Left colon (tissue), 2 donors: ENCODE data around the gene SDHAF4. TPM values are rescaled to one million over a fixed set of nuclear protein-coding genes. Genes with fewer than 3 reads are reported as not detected.

Experiments
- total RNA-seq, 2 donors: library from RNA; stranded (reverse); fragmentation: NEBNext Ultra II Directional; extraction: Animal tissue kit (Norgen Biotek cat#: 25700); gene quantifications; one replicate each; pipeline ENCODE4 v1.2.1, GENCODE V29; 2021
- donor health status: DM: no; HTN: no; CAD: no.
- donor health status: DM: yes; HTN: yes; CAD: no.

Gene SDHAF4
- total RNA-seq, 2 donors from 2014 or later, result 9.1 to 9.7 TPM

Other genes starting within 250 kb of the SDHAF4 start
- gene FAM135A, start 153.4 kb upstream of the SDHAF4 start, total RNA-seq, result 10 to 100 TPM; 54.4 to 68.4 TPM
- 10 to 100 TPM; 47.4 to 48.4 TPM for gene SMAP1, start 101.0 kb downstream of the SDHAF4 start, total RNA-seq